CD4-positive, alpha-beta memory T cell (primary cell): ENCODE measurements around the gene ZC3H15. TPM values are rescaled to one million over a fixed set of nuclear protein-coding genes. Genes with fewer than 3 reads are reported as not detected.
A peak's percentile ranks its signal among the peaks of the same experiment; 100 is the strongest.
"Not testable (repeated sequence)": the region's sequence is repeated elsewhere in the genome, so short reads cannot be mapped to it uniquely, and the experiment has no call there.

Source experiments
- CTCF ChIA-PET: fragments of 350-600 bp; sonication (Branson Sonifier 250); formaldehyde crosslinking; loops from one replicate; lab custom pipeline; 2021; ENCODE audit warnings: inconsistent platforms; ENCODE audit not compliant: partially characterized antibody; lab: Charles Lee
- POLR2A ChIA-PET: fragments of 350-600 bp; sonication (Branson Sonifier 250); formaldehyde crosslinking; loops from one replicate; lab custom pipeline; 2021; ENCODE audit not compliant: partially characterized antibody; lab: Charles Lee
- DNase-seq, 5 donors: peaks; one replicate each; pipeline versions ENCODE4 v3.0.0 to v3.0.0-alpha.2; 2020 to 2022; ENCODE audit warnings: mixed read lengths in 1 of 5
- H3K27ac ChIP-seq: one replicate; pipeline ENCODE4 v1.7.0; 2013; ENCODE audit warnings: low read depth, low read length
- H3K27me3 ChIP-seq: 2 replicates; pipeline ENCODE4 v1.7.0; 2013; ENCODE audit warnings: mild to moderate bottlenecking, low read length, moderate library complexity; ENCODE audit not compliant: insufficient read depth
- H3K36me3 ChIP-seq: 2 replicates; pipeline ENCODE4 v1.7.0; 2013; ENCODE audit warnings: mild to moderate bottlenecking, low read length, moderate library complexity; ENCODE audit not compliant: insufficient read depth
- H3K4me1 ChIP-seq: 2 replicates; pipeline ENCODE4 v1.7.0; 2013; ENCODE audit warnings: mild to moderate bottlenecking, low read length, moderate library complexity; ENCODE audit not compliant: insufficient read depth
- H3K4me3 ChIP-seq, 2 donors: one replicate each; pipeline ENCODE4 v1.7.0; 2013; ENCODE audit warnings: low read length in 2 of 2, mild to moderate bottlenecking in 1 of 2
- H3K9me3 ChIP-seq, 2 donors: one replicate each; pipeline ENCODE4 v1.7.0; 2013; ENCODE audit warnings: low read length in 2 of 2, control low read depth in 1 of 2; ENCODE audit not compliant: control insufficient read depth in 1 of 2
- H3K27ac Mint-ChIP-seq, 7 donors: one replicate each; pipeline ENCODE4 v1.8.0; 2020 to 2021; ENCODE audit warnings: mixed read lengths in 7 of 7, mild to moderate bottlenecking in 6 of 7, inconsistent platforms in 3 of 7, moderate library complexity in 3 of 7
- H3K27me3 Mint-ChIP-seq, 2 donors: one replicate each; pipeline ENCODE4 v1.8.0; 2020 to 2021; ENCODE audit warnings: mixed read lengths in 2 of 2
- H3K36me3 Mint-ChIP-seq, 2 donors: one replicate each; pipeline ENCODE4 v1.8.0; 2020 to 2021; ENCODE audit warnings: mixed read lengths in 2 of 2, inconsistent platforms in 1 of 2, mild to moderate bottlenecking in 1 of 2
- H3K4me1 Mint-ChIP-seq, 4 donors: one replicate each; pipeline ENCODE4 v1.8.0; 2020 to 2021; ENCODE audit warnings: mixed read lengths in 4 of 4, mild to moderate bottlenecking in 1 of 4
- H3K4me3 Mint-ChIP-seq, 8 donors: one replicate each; pipeline ENCODE4 v1.8.0; 2020 to 2021; ENCODE audit warnings: mixed read lengths in 8 of 8, mild to moderate bottlenecking in 7 of 8, moderate library complexity in 6 of 8, inconsistent platforms in 3 of 8
- H3K9me3 Mint-ChIP-seq, 8 donors: one replicate each; pipeline ENCODE4 v1.8.0; 2020 to 2021; ENCODE audit warnings: mixed read lengths in 8 of 8, mild to moderate bottlenecking in 5 of 8, inconsistent platforms in 3 of 8, moderate library complexity in 1 of 8
- intact Hi-C: fragments of 100-400 bp; cut with micrococcal nuclease; formaldehyde crosslinking; loops from one replicate; pipeline ENCODE4 v1.15.1; 2023
- polyA plus RNA-seq, 2 donors: library from polyadenylated mRNA; unstranded; fragments of 300-500 nt; fragmentation: Illumina TruSeq; gene quantifications; one replicate each; pipeline ENCODE4 v1.2.3, GENCODE V29; 2021
- total RNA-seq, 2 experiments: library from RNA; stranded (reverse); gene quantifications; one replicate each; pipeline ENCODE4 v1.2.3, GENCODE V29; 2021

ZC3H15 gene
- total and polyA plus RNA-seq, 4 experiments from 2014 or later = 53.5 to 73.4 (median 65.6) TPM

- H3K4me3 Mint-ChIP-seq, H3K36me3 ChIP-seq, CTCF ChIA-PET, H3K4me3 ChIP-seq, POLR2A ChIA-PET, H3K9me3 Mint-ChIP-seq, H3K27me3 ChIP-seq, H3K27me3 Mint-ChIP-seq, intact Hi-C loops, H3K36me3 Mint-ChIP-seq, H3K27ac ChIP-seq, H3K9me3 ChIP-seq, H3K4me1 Mint-ChIP-seq, H3K4me1 ChIP-seq, H3K27ac Mint-ChIP-seq: not testable (repeated sequence)
- DNase-seq = peak in 1 of 5 donors; percentile 19
Measured at GRCh38 chr2:186472722-186473493, 13.2 kb upstream of the ZC3H15 start.

- CTCF ChIA-PET, H3K27ac ChIP-seq, H3K9me3 ChIP-seq, H3K4me3 Mint-ChIP-seq, H3K9me3 Mint-ChIP-seq, POLR2A ChIA-PET, H3K4me1 Mint-ChIP-seq, H3K4me1 ChIP-seq, H3K36me3 Mint-ChIP-seq, H3K27ac Mint-ChIP-seq, H3K27me3 Mint-ChIP-seq, DNase-seq, H3K4me3 ChIP-seq, H3K36me3 ChIP-seq, intact Hi-C loops, H3K27me3 ChIP-seq: not testable (repeated sequence)
Measured at GRCh38 chr2:186474239-186474638, 11.8 kb upstream of the ZC3H15 start.

- Mint-ChIP-seq H3K9me3 (no peaks in the 10 kb centered on the region), H3K4me1 (peaks cover 0 to 1% (median 0%) of the 10 kb centered on the region in 4 donors), H3K27ac (no peak overlapping the region), H3K27me3 (no peaks in the 10 kb centered on the region), H3K4me3 (no peak overlapping the region), H3K36me3 (peaks cover 3 to 4% of the 10 kb centered on the region in 2 donors)
- Histone ChIP-seq H3K27ac (no peak overlapping the region), H3K27me3 (no peaks in the 10 kb centered on the region), H3K4me1 (no peaks in the 10 kb centered on the region), H3K4me3 (no peak overlapping the region), H3K36me3 (no peaks in the 10 kb centered on the region), H3K9me3 (no peaks in the 10 kb centered on the region)
- no peak for DNase-seq
- CTCF ChIA-PET = no interaction called here
- intact Hi-C loops = no loop called here
- POLR2A ChIA-PET = no interaction called here
Measured at GRCh38 chr2:186477790-186478189, 8.3 kb upstream of the ZC3H15 start.

GRCh38 chr2:186480991-186481390 lies 5.1 kb upstream of the ZC3H15 start:
- Mint-ChIP-seq H3K9me3 (no peaks in the 10 kb centered on the region), H3K27ac (no peak overlapping the region), H3K27me3 (no peaks in the 10 kb centered on the region), H3K36me3 (peaks cover 0 to 7% of the 10 kb centered on the region in 2 donors), H3K4me1 (peaks cover 7 to 14% (median 13%) of the 10 kb centered on the region in 4 donors), H3K4me3 (no peak overlapping the region)
- H3K4me1 ChIP-seq = peaks cover 16% of the 10 kb centered on the region
- no peak overlapping the region for H3K4me3 ChIP-seq
- H3K27ac ChIP-seq = no peak overlapping the region
- no peaks in the 10 kb centered on the region for H3K27me3 ChIP-seq
- DNase-seq = no peak
- ChIA-PET POLR2A (no interaction called here), CTCF (interaction anchor here (1.1 kb wide), 1 partner anchor 109 kb away, joined by 5 read pairs; the partner anchor contains the start of gene ITGAV)
- intact Hi-C loops = no loop called here
- no peaks in the 10 kb centered on the region for H3K9me3 ChIP-seq
- H3K36me3 ChIP-seq = no peaks in the 10 kb centered on the region

GRCh38 chr2:186484062-186484735 lies 1.9 kb upstream of the ZC3H15 start:
- Histone ChIP-seq H3K9me3 (no peaks in the 10 kb centered on the region), H3K4me1 (peaks cover 39% of the 10 kb centered on the region), H3K4me3 (no peak overlapping the region), H3K27ac (no peak overlapping the region), H3K27me3 (no peaks in the 10 kb centered on the region), H3K36me3 (no peaks in the 10 kb centered on the region)
- H3K9me3 Mint-ChIP-seq = peaks cover 0 to 3% (median 0%) of the 10 kb centered on the region in 8 donors
- peaks cover 0 to 25% of the 10 kb centered on the region in 2 donors for H3K36me3 Mint-ChIP-seq
- intact Hi-C loops = no loop called here
- peak overlapping the region in 3 of 8 donors; percentile 3 to 74 (median 39) for H3K4me3 Mint-ChIP-seq
- H3K4me1 Mint-ChIP-seq = peaks cover 26 to 44% (median 30%) of the 10 kb centered on the region in 4 donors
- CTCF ChIA-PET = interaction anchor here (1.9 kb wide), 1 partner anchor 18 kb away, joined by 6 read pairs; no protein-coding TSS in a partner anchor
- DNase-seq = no peak
- H3K27ac Mint-ChIP-seq = peak overlapping the region in 4 of 7 donors; percentile 6 to 97 (median 44)
- no peaks in the 10 kb centered on the region for H3K27me3 Mint-ChIP-seq
- POLR2A ChIA-PET = no interaction called here

GRCh38 chr2:186485576-186485870 lies 537 bp upstream of the ZC3H15 start:
- Mint-ChIP-seq H3K36me3 (peaks cover 0 to 29% of the 10 kb centered on the region in 2 donors), H3K4me1 (peaks cover 36 to 57% (median 42%) of the 10 kb centered on the region in 4 donors), H3K27ac (peak overlapping the region; percentile 97 to 100 (median 99)), H3K9me3 (peaks cover 0 to 3% (median 0%) of the 10 kb centered on the region in 8 donors), H3K27me3 (no peaks in the 10 kb centered on the region), H3K4me3 (peak overlapping the region; percentile 97 to 99 (median 98))
- no peaks in the 10 kb centered on the region for H3K27me3 ChIP-seq
- H3K4me1 ChIP-seq = peaks cover 53% of the 10 kb centered on the region
- ChIA-PET POLR2A (interaction anchor here (0.6 to 2.4 kb wide), 5 partner anchors 11 to 104 kb away, joined by 3 to 44 read pairs (median 7); partner anchors contain the start of gene ITGAV), CTCF (interaction anchor here (0.5 to 1.9 kb wide), 4 partner anchors 17 to 297 kb away, joined by 3 to 6 read pairs (median 5); partner anchors contain the start of gene ITGAV)
- peak overlapping the region; percentile 72 to 93 for H3K4me3 ChIP-seq
- H3K27ac ChIP-seq = peak overlapping the region; percentile 88
- intact Hi-C loops = no loop called here
- no peak for DNase-seq
- H3K9me3 ChIP-seq = no peaks in the 10 kb centered on the region
- H3K36me3 ChIP-seq = no peaks in the 10 kb centered on the region
